Measurements from ENCODE around the gene EEPD1. TPM values are rescaled to one million over a fixed set of nuclear protein-coding genes. Genes with fewer than 3 reads are reported as not detected.
"Not testable (repeated sequence)": the region's sequence is repeated elsewhere in the genome, so short reads cannot be mapped to it uniquely, and the experiment has no call there.

The EEPD1 gene
- total RNA-seq, 1 experiment from 2014 or later = 9.8 TPM

DNA sequence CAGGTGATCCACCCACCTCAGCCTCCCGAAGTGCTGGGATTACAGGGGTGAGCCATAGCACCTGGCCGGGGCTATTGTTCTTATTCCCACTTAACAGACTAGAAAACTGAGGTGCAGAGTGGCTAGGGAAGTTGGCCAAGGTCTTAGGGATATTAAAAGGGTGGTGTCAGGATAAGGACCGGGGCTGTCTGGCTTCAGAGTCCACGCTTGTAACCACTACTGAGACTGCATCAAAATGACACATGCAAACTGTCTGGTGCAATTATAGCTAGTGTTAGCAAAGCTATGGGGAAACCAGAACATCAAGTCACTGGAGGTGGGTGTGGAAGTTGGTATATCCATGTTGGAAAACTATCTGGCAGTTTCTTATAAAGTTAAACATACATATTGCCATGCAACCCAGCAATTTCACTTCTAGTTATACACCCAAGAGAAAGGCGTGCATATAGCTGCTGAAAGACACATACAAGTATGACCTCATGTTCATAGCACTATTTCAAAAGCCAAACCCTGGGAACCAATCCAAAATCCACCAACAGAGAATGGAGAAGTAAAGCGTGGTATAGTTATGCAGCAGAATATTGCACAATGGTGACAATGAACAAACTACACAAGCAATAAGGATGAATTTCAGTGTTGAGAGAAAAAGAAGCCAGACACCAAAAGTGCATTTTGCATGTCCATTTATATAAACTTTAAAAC, 33.9 kb upstream of the EEPD1 start:
- no peak overlapping the region for H3K4me3 ChIP-seq (ENCODE audit: insufficient read depth, low read depth, low read length)
- DNase-seq = no peak
- no peaks in the 10 kb centered on the region for H3K36me3 ChIP-seq (replicated peaks; ENCODE audit: control insufficient read depth, insufficient read depth, low read length)

GRCh38 chr7:36119983-36120646, 32.9 kb upstream of the EEPD1 start:
- H3K4me3 ChIP-seq (ENCODE audit: insufficient read depth, low read depth, low read length); H3K36me3 ChIP-seq (replicated peaks; ENCODE audit: control insufficient read depth, insufficient read depth, low read length); DNase-seq; H3K27me3 ChIP-seq (ENCODE audit: control insufficient read depth, insufficient read depth, low read length): not testable (repeated sequence)

More for the DNA sequence above, 33.9 kb upstream of the EEPD1 start:
- no peaks in the 10 kb centered on the region for H3K27me3 ChIP-seq (ENCODE audit: control insufficient read depth, insufficient read depth, low read length)

- DNase-seq; H3K4me3 ChIP-seq (ENCODE audit: insufficient read depth, low read depth, low read length); H3K27me3 ChIP-seq (ENCODE audit: control insufficient read depth, insufficient read depth, low read length); H3K36me3 ChIP-seq (replicated peaks; ENCODE audit: control insufficient read depth, insufficient read depth, low read length): not testable (repeated sequence)
Measured at GRCh38 chr7:36125630-36126029, 27.4 kb upstream of the EEPD1 start.

- Histone ChIP-seq H3K27me3 (ENCODE audit: control insufficient read depth, insufficient read depth, low read length) (no peaks in the 10 kb centered on the region), H3K4me3 (ENCODE audit: insufficient read depth, low read depth, low read length) (no peak overlapping the region), H3K36me3 (replicated peaks; ENCODE audit: control insufficient read depth, insufficient read depth, low read length) (no peaks in the 10 kb centered on the region)
- no peak for DNase-seq
Measured at GRCh38 chr7:36127075-36127740, 25.8 kb upstream of the EEPD1 start.

- Histone ChIP-seq H3K36me3 (replicated peaks; ENCODE audit: control insufficient read depth, insufficient read depth, low read length) (no peaks in the 10 kb centered on the region), H3K27me3 (ENCODE audit: control insufficient read depth, insufficient read depth, low read length) (no peaks in the 10 kb centered on the region), H3K4me3 (ENCODE audit: insufficient read depth, low read depth, low read length) (no peak overlapping the region)
- peak; percentile 56 for DNase-seq
Measured at GRCh38 chr7:36128448-36129047, 24.5 kb upstream of the EEPD1 start.

GRCh38 chr7:36129048-36129534, 24.0 kb upstream of the EEPD1 start:
- DNase-seq = no peak
- no peaks in the 10 kb centered on the region for H3K27me3 ChIP-seq (ENCODE audit: control insufficient read depth, insufficient read depth, low read length)
- no peak overlapping the region for H3K4me3 ChIP-seq (ENCODE audit: insufficient read depth, low read depth, low read length)
- no peaks in the 10 kb centered on the region for H3K36me3 ChIP-seq (replicated peaks; ENCODE audit: control insufficient read depth, insufficient read depth, low read length)

- H3K4me3 ChIP-seq (ENCODE audit: insufficient read depth, low read depth, low read length) = no peak overlapping the region
- no peak for DNase-seq
- no peaks in the 10 kb centered on the region for H3K36me3 ChIP-seq (replicated peaks; ENCODE audit: control insufficient read depth, insufficient read depth, low read length)
- H3K27me3 ChIP-seq (ENCODE audit: control insufficient read depth, insufficient read depth, low read length) = no peaks in the 10 kb centered on the region
Measured at GRCh38 chr7:36130236-36130945, 22.7 kb upstream of the EEPD1 start.

- no peak for DNase-seq
- H3K4me3 ChIP-seq (ENCODE audit: insufficient read depth, low read depth, low read length) = no peak overlapping the region
- no peaks in the 10 kb centered on the region for H3K27me3 ChIP-seq (ENCODE audit: control insufficient read depth, insufficient read depth, low read length)
- no peaks in the 10 kb centered on the region for H3K36me3 ChIP-seq (replicated peaks; ENCODE audit: control insufficient read depth, insufficient read depth, low read length)
Measured at GRCh38 chr7:36131026-36131425, 22.0 kb upstream of the EEPD1 start.

DNA sequence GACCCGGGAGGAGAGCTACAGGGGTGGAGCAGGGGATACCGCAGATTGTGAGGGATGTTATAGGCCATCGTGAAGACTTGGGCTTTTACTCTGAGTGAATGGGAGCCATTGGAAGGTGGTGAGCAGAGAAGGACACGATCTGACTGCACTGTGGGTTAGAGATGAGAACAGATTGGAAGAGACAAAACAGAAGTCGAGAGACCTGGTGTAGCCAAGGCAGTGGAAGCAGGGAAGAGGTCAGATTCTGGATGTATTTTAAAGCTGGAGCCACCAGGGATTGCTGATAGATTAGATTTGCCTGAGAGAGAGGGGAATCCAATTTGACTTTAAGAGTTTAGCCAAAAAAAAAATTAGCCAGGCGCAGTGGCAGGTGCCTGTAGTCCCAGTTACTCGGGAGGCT, 21.6 kb upstream of the EEPD1 start:
- no peaks in the 10 kb centered on the region for H3K27me3 ChIP-seq (ENCODE audit: control insufficient read depth, insufficient read depth, low read length)
- no peak for DNase-seq
- no peaks in the 10 kb centered on the region for H3K36me3 ChIP-seq (replicated peaks; ENCODE audit: control insufficient read depth, insufficient read depth, low read length)
- H3K4me3 ChIP-seq (ENCODE audit: insufficient read depth, low read depth, low read length) = no peak overlapping the region

- Histone ChIP-seq H3K36me3 (replicated peaks; ENCODE audit: control insufficient read depth, insufficient read depth, low read length) (no peaks in the 10 kb centered on the region), H3K4me3 (ENCODE audit: insufficient read depth, low read depth, low read length) (no peak overlapping the region), H3K27me3 (ENCODE audit: control insufficient read depth, insufficient read depth, low read length) (no peaks in the 10 kb centered on the region)
- no peak for DNase-seq
Measured at GRCh38 chr7:36132012-36132411, 21.0 kb upstream of the EEPD1 start.

DNA sequence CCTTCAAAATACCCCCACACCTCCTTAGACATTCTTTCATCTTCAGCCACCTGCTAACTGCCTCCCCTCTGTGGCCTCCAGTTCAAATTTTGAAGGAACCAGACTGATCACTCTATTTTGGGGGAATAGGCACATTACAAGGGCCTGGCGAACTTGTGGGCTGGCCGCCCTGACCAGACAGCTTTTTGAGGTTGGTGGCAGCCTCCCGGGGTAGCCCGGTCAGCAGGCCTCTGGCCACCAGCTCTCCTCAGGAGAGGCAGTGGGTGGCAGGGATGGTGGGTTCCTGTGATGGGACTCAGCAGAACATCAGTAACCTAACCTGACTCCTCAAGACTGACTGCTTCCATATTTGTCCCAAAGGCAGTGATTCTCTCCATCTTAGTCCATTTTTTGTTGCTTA, 17.4 kb upstream of the EEPD1 start:
- Histone ChIP-seq H3K36me3 (replicated peaks; ENCODE audit: control insufficient read depth, insufficient read depth, low read length) (no peaks in the 10 kb centered on the region), H3K4me3 (ENCODE audit: insufficient read depth, low read depth, low read length) (no peak overlapping the region), H3K27me3 (ENCODE audit: control insufficient read depth, insufficient read depth, low read length) (no peaks in the 10 kb centered on the region)
- no peak for DNase-seq

DNA sequence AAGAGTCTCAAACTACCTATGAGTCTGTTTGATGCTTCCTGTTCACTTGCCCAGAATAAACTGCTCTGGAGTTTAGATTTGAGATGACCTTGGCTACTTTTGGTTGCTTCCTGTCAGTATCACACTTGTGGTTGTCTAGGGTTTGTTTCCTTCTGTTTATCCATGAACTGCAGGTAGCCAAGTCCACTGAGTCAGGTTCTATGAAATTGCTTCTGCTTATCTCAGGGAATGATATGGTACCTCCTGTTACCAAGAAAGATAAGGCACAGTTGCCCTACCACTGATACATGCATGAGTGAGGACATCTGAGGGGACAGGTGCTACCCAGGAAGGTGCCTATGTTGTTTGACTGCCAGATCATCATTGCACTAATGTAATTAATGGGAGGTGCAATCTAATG, 15.8 kb upstream of the EEPD1 start:
- no peak for DNase-seq
- Histone ChIP-seq H3K4me3 (ENCODE audit: insufficient read depth, low read depth, low read length) (no peak overlapping the region), H3K27me3 (ENCODE audit: control insufficient read depth, insufficient read depth, low read length) (no peaks in the 10 kb centered on the region), H3K36me3 (replicated peaks; ENCODE audit: control insufficient read depth, insufficient read depth, low read length) (no peaks in the 10 kb centered on the region)

DNA sequence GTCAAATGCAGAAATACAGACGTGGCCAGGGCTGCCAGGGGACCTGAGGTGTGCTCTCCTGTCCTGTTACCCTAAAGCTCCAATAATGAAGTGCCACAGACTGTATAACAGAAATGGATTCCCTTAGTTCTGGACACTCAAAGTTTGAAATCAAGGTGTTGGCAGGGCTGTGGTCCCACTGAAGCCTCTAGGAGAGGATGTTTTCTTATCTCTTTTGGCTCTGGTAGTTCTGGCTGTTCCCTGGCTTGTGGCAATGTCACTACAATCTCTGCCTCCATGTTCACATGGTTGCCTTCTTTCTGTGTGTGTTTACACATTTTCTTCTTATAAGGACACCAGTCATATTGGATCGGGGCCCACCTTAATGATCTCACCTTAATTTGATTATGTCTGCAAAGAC, 15.3 kb upstream of the EEPD1 start:
- DNase-seq = no peak
- H3K36me3 ChIP-seq (replicated peaks; ENCODE audit: control insufficient read depth, insufficient read depth, low read length) = no peaks in the 10 kb centered on the region
- H3K4me3 ChIP-seq (ENCODE audit: insufficient read depth, low read depth, low read length) = no peak overlapping the region
- no peaks in the 10 kb centered on the region for H3K27me3 ChIP-seq (ENCODE audit: control insufficient read depth, insufficient read depth, low read length)

DNA sequence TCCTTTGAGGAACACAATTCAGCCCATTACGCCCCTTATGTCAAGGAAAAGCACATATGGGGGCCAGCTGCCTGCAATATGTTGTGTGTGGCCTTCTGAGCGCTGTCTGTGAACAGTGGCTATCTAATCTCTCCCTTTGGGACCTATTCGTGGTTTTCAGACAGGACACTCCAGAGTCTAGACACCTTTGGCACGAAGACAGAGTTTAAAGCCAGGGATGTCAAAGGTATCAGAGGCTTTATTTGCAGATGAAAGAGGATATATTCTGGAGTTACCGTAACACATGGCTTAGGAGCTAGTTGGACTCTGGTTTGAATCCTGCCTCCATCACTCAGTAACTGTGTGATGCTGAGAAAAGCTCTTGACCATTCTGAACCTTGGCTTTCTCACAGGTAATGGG, 14.8 kb upstream of the EEPD1 start:
- DNase-seq = no peak
- no peaks in the 10 kb centered on the region for H3K27me3 ChIP-seq (ENCODE audit: control insufficient read depth, insufficient read depth, low read length)
- H3K4me3 ChIP-seq (ENCODE audit: insufficient read depth, low read depth, low read length) = no peak overlapping the region
- no peaks in the 10 kb centered on the region for H3K36me3 ChIP-seq (replicated peaks; ENCODE audit: control insufficient read depth, insufficient read depth, low read length)

Data from H7 (cell line).